GM12878 (cell line): ENCODE measurements around the gene BMERB1. TPM values are rescaled to one million over a fixed set of nuclear protein-coding genes. Genes with fewer than 3 reads are reported as not detected.

Experiments used
- ATAC-seq: fragments of 200-7000 bp; cut with Tn5 transposase; 3 replicates; pipeline ENCODE4 v1.9.1; 2020; ENCODE audit warnings: mild to moderate bottlenecking, moderate library complexity
- BruUV-seq: library from RNA; stranded (reverse); fragments of 400-500 nt; replicated peaks from 2 replicates; lab custom pipeline; 2021; lab: Mats Ljungman, UMichigan
- CTCF ChIA-PET: fragments of 300-600 bp; sonication (Branson Sonifier 250); formaldehyde crosslinking; extraction: SDS; loops from one replicate; lab custom pipeline; 2021; ENCODE audit warnings: inconsistent platforms; lab: Yijun Ruan, JAX
- POLR2A ChIA-PET: fragments of 350-600 bp; formaldehyde crosslinking; extraction: SDS; loops from one replicate; lab custom pipeline; 2021; ENCODE audit warnings: inconsistent platforms; lab: Charles Lee
- RAD21 ChIA-PET: fragments of 300-600 bp; sonication (Branson Sonifier 250); formaldehyde crosslinking; loops from one replicate; lab custom pipeline; 2023; ENCODE audit warnings: antibody characterized with exemption; ENCODE audit not compliant: unreplicated experiment; lab: Charles Lee
- SMC1A ChIA-PET: fragments of 300-600 bp; sonication (Branson Sonifier 250); formaldehyde crosslinking; loops from one replicate; lab custom pipeline; 2023; ENCODE audit not compliant: unreplicated experiment, uncharacterized antibody; lab: Charles Lee
- DNase-seq: peaks from one replicate; pipeline ENCODE4 v3.0.0-alpha.2; 2011; ENCODE audit warnings: low read depth, low spot score
- FAIRE-seq: peaks from 3 replicates; lab custom pipeline; 2011; peaks lifted over from hg19 to GRCh38; lab: Jason Lieb, UNC
- H2AFZ ChIP-seq: 2 replicates; pipeline ENCODE4 v1.6.0; 2011; ENCODE audit warnings: low read depth, low read length, control low read depth; ENCODE audit not compliant: control insufficient read depth
- H3K27ac ChIP-seq: 2 replicates; pipeline ENCODE4 v1.5.1; 2011; ENCODE audit warnings: control low read depth; ENCODE audit not compliant: control insufficient read depth, insufficient read depth
- H3K27me3 ChIP-seq, 2 experiments: replicated peaks in 1 of 2; 2 replicates each; pipeline versions ENCODE4 v1.6.0 to v1.6.1; 2011; ENCODE audit warnings: low read length in 1 of 2; ENCODE audit not compliant: control insufficient read depth in 2 of 2, insufficient read depth in 2 of 2
- H3K36me3 ChIP-seq, 2 experiments: 2 replicates each; pipeline ENCODE4 v1.5.1; 2011; ENCODE audit warnings: low read length in 1 of 2; ENCODE audit not compliant: control insufficient read depth in 2 of 2, insufficient read depth in 2 of 2
- H3K4me1 ChIP-seq: 2 replicates; pipeline ENCODE4 v1.6.1; 2011; ENCODE audit warnings: mild to moderate bottlenecking, low read length, moderate library complexity, mixed read lengths; ENCODE audit not compliant: control insufficient read depth, insufficient read depth
- H3K4me2 ChIP-seq: 2 replicates; pipeline ENCODE4 v1.6.0; 2011; ENCODE audit warnings: control low read depth; ENCODE audit not compliant: control insufficient read depth, insufficient read depth
- H3K4me3 ChIP-seq: fragments of 200-600 bp; sonication (generic); 2 replicates; pipeline ENCODE4 v1.5.1; 2016
- H3K79me2 ChIP-seq: 2 replicates; pipeline ENCODE4 v1.6.0; 2011; ENCODE audit warnings: low read length; ENCODE audit not compliant: control insufficient read depth, insufficient read depth
- H3K9ac ChIP-seq: 2 replicates; pipeline ENCODE4 v1.8.0; 2011; ENCODE audit warnings: low read length, control low read depth, mixed read lengths; ENCODE audit not compliant: control insufficient read depth, insufficient read depth
- H3K9me3 ChIP-seq: replicated peaks from 3 replicates; pipeline ENCODE4 v1.5.1; 2011; ENCODE audit warnings: mild to moderate bottlenecking, low read length; ENCODE audit not compliant: control insufficient read depth, insufficient read depth
- H4K20me1 ChIP-seq: 2 replicates; pipeline ENCODE4 v1.6.0; 2011; ENCODE audit not compliant: control insufficient read depth, insufficient read depth
- JUND ChIP-seq: IDR thresholded peaks from 2 replicates; pipeline ENCODE4 v1.6.1; 2012; ENCODE audit warnings: low read depth, mild to moderate bottlenecking, low read length, improper control_type of control experiment, moderate library complexity
- MTA2 ChIP-seq: fragments of 450-650 bp; IDR thresholded peaks from 2 replicates; pipeline ENCODE4 v1.6.1; 2016; ENCODE audit warnings: low read depth, mild to moderate bottlenecking, moderate library complexity
- MXI1 ChIP-seq: fragments of 150-350 bp; IDR thresholded peaks from 2 replicates; pipeline ENCODE4 v1.6.1; 2011; ENCODE audit warnings: low read depth, mild to moderate bottlenecking, inconsistent platforms, low read length, improper control_type of control experiment
- NFIC ChIP-seq: IDR thresholded peaks from 2 replicates; pipeline ENCODE4 v1.6.1; 2012; ENCODE audit warnings: low read depth, mild to moderate bottlenecking, inconsistent platforms, low read length, moderate library complexity
- POLR2A ChIP-seq: IDR thresholded peaks from 2 replicates; pipeline ENCODE4 v1.6.1; 2011; ENCODE audit warnings: low read depth, mild to moderate bottlenecking, low read length
- RBBP5 ChIP-seq: fragments of 200-600 bp; sonication (generic); conservative IDR thresholded peaks from 2 replicates; pipeline ENCODE4 v1.6.1; 2016
- SMC3 ChIP-seq: IDR thresholded peaks from 2 replicates; pipeline ENCODE4 v1.6.1; 2011; ENCODE audit warnings: low read length, improper control_type of control experiment, borderline replicate concordance
- SPI1 ChIP-seq: IDR thresholded peaks from 2 replicates; pipeline ENCODE4 v1.6.1; 2011; ENCODE audit warnings: low read depth, mild to moderate bottlenecking, low read length, moderate library complexity, borderline replicate concordance; ENCODE audit not compliant: insufficient read depth
- TCF3 ChIP-seq: IDR thresholded peaks from 2 replicates; pipeline ENCODE4 v1.6.1; 2012; ENCODE audit warnings: low read depth, mild to moderate bottlenecking, low read length, borderline replicate concordance; ENCODE audit not compliant: insufficient read depth
- YBX1 ChIP-seq: fragments of 450-650 bp; IDR thresholded peaks from 2 replicates; pipeline ENCODE4 v1.6.1; 2016; ENCODE audit warnings: antibody characterized with exemption
- ZNF207 ChIP-seq: fragments of 450-650 bp; IDR thresholded peaks from 2 replicates; pipeline ENCODE4 v1.6.1; 2014; ENCODE audit warnings: antibody characterized with exemption, mild to moderate bottlenecking, borderline replicate concordance
- ZNF24 ChIP-seq: fragments of 450-650 bp; IDR thresholded peaks from 2 replicates; pipeline ENCODE4 v1.6.1; 2017; ENCODE audit warnings: antibody characterized with exemption, mild to moderate bottlenecking
- ZNF384 ChIP-seq: IDR thresholded peaks from 2 replicates; pipeline ENCODE4 v1.6.1; 2012; ENCODE audit warnings: low read depth, mild to moderate bottlenecking, low read length, improper control_type of control experiment, borderline replicate concordance
- ZNF592 ChIP-seq: fragments of 450-650 bp; IDR thresholded peaks from 2 replicates; pipeline ENCODE4 v1.6.1; 2017; ENCODE audit warnings: mild to moderate bottlenecking, moderate library complexity
- WGBS: methylation state at CpG from one replicate; pipeline ENCODE4 v1.1.6; 2016; ENCODE audit warnings: low lambda C conversion rate; ENCODE audit not compliant: insufficient replicate concordance, insufficient coverage; ENCODE audit errors: missing lambda C conversion rate; 5-methylcytosine and 5-hydroxymethylcytosine counted together
- in situ Hi-C: fragments of 300-500 bp; cut with MboI; formaldehyde crosslinking; loops from 9 replicates; pipeline ENCODE4 v1.14.3; 2018; ENCODE audit warnings: mixed read lengths
- intact Hi-C: fragments of 100-400 bp; cut with micrococcal nuclease; formaldehyde crosslinking; loops from one replicate; pipeline ENCODE4 v1.14.2; 2022; ENCODE audit not compliant: unreplicated experiment
- polyA plus RNA-seq, 11 experiments: library from polyadenylated mRNA; depleted of rRNA in 4 of 11; unstranded in 6 of 11; stranded (reverse) in 5 of 11; fragments of >200 nt; fragmentation: Nextera tagmentation in 4 of 11; fragmentation: Illumina TruSeq in 1 of 11; extraction: Ambion mirVana in 4 of 11; extraction: Trizol in 1 of 11; gene quantifications; 1 replicate in 1 of 11; 2 replicates in 10 of 11; pipeline versions ENCODE4 v1.2.1 to v1.2.3, GENCODE V29; 2011 to 2016; ENCODE audit warnings: inconsistent platforms in 2 of 11, missing spikeins in 2 of 11, low read depth in 1 of 11
- total RNA-seq, 4 experiments: library from RNA; depleted of rRNA in 3 of 4; stranded (reverse); fragments of >200 nt in 3 of 4; fragmentation: Illumina TruSeq in 1 of 4; extraction: Trizol in 1 of 4; gene quantifications; 2 replicates each; pipeline versions ENCODE4 v1.2.1 to v1.2.3, GENCODE V29; 2013 to 2021
- TF ChIP-seq, protein P1 (sequence below): fragments of 450-650 bp; IDR thresholded peaks from 2 replicates; pipeline ENCODE4 v1.6.1; 2017; ENCODE audit warnings: mild to moderate bottlenecking
- TF ChIP-seq, protein P2 (sequence below): IDR thresholded peaks from 2 replicates; pipeline ENCODE4 v1.6.1; 2011; ENCODE audit warnings: borderline replicate concordance, low read depth, mild to moderate bottlenecking, moderate library complexity, mixed read lengths, low read length; ENCODE audit not compliant: insufficient read depth; ENCODE audit errors: extremely low read length
- TF ChIP-seq, protein P3 (sequence below): IDR thresholded peaks from 2 replicates; pipeline ENCODE4 v1.6.1; 2011; ENCODE audit warnings: low read depth, mild to moderate bottlenecking, low read length, moderate library complexity, borderline replicate concordance; ENCODE audit errors: extremely low read depth

Gene BMERB1
- total and polyA plus RNA-seq, 10 of the 15 experiments (the other 5 are each of a cell fraction or from before 2014, with no cell fraction given) = 0.05 to 0.68 (median 0.34) TPM

DNA sequence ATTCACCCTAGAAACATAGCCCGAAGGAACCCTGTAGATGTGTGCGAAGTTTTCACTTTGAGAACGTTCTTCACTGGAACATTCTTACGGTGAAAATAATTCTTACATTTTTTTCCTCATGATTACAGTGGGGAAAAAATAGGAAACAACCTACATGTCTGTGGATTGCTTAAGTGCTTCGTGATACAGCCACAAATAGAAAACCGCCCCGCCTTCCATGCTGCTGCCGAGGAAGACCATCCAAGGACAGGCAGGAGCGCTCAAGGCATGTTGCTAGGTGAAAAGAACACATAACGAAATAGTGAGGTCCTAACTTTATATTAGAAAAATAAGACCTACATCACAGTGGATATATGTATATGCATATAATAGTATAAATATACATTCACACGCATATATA lies 78.8 kb downstream of the BMERB1 start:
- DNase-seq = no peak

More for the DNA sequence above, 78.8 kb downstream of the BMERB1 start:
- ChIA-PET POLR2A (no interaction called here), RAD21 (no interaction called here), CTCF (no interaction called here), SMC1A (no interaction called here)
- no peak for FAIRE-seq
- no peaks in the 10 kb centered on the region for H3K4me1 ChIP-seq
- H3K9me3 ChIP-seq = no peaks in the 10 kb centered on the region
- H2AFZ ChIP-seq = no peak overlapping the region
- 80% methylated on average over 11 of the region's 11 CpGs for WGBS
- ATAC-seq = no peak
- no peak overlapping the region for H3K4me3 ChIP-seq
- no peaks in the 10 kb centered on the region for H3K36me3 ChIP-seq
- H4K20me1 ChIP-seq = no peaks in the 10 kb centered on the region
- no peaks in the 10 kb centered on the region for H3K79me2 ChIP-seq
- in situ Hi-C loops (no loop called here), intact Hi-C loops (no loop called here)
- no peak overlapping the region for H3K27ac ChIP-seq
- no TSS peak for BruUV-seq
- H3K9ac ChIP-seq = no peak overlapping the region
- no peak overlapping the region for H3K4me2 ChIP-seq
- H3K27me3 ChIP-seq = peaks cover 0 to 3% of the 10 kb centered on the region in 2 experiments; a peak in 2 of 4 replicates
- TF ChIP-seq SMC3 (no peak), ZNF592 (no peak), SPI1 (no peak), ZNF384 (no peak), TCF3 (no peak), ZNF24 (no peak), MXI1 (no peak), ZNF207 (no peak), RBBP5 (no peak), POLR2A (no peak), NFIC (no peak), YBX1 (no peak), JUND (no peak), MTA2 (no peak)
- TF ChIP-seq, protein P1, sequence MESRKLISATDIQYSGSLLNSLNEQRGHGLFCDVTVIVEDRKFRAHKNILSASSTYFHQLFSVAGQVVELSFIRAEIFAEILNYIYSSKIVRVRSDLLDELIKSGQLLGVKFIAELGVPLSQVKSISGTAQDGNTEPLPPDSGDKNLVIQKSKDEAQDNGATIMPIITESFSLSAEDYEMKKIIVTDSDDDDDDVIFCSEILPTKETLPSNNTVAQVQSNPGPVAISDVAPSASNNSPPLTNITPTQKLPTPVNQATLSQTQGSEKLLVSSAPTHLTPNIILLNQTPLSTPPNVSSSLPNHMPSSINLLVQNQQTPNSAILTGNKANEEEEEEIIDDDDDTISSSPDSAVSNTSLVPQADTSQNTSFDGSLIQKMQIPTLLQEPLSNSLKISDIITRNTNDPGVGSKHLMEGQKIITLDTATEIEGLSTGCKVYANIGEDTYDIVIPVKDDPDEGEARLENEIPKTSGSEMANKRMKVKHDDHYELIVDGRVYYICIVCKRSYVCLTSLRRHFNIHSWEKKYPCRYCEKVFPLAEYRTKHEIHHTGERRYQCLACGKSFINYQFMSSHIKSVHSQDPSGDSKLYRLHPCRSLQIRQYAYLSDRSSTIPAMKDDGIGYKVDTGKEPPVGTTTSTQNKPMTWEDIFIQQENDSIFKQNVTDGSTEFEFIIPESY = no peak
- TF ChIP-seq, protein P2, sequence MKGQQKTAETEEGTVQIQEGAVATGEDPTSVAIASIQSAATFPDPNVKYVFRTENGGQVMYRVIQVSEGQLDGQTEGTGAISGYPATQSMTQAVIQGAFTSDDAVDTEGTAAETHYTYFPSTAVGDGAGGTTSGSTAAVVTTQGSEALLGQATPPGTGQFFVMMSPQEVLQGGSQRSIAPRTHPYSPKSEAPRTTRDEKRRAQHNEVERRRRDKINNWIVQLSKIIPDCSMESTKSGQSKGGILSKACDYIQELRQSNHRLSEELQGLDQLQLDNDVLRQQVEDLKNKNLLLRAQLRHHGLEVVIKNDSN = no peak
- TF ChIP-seq, protein P3, sequence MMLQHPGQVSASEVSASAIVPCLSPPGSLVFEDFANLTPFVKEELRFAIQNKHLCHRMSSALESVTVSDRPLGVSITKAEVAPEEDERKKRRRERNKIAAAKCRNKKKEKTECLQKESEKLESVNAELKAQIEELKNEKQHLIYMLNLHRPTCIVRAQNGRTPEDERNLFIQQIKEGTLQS = no peak
